Measurements from ENCODE around the gene KCNJ6. TPM values are rescaled to one million over a fixed set of nuclear protein-coding genes. Genes with fewer than 3 reads are reported as not detected.

The KCNJ6 gene
- total and polyA plus RNA-seq, 9 of the 15 experiments (the other 6 are each of a cell fraction or from before 2014, with no cell fraction given), result 0.06 to 0.21 (median 0.13) TPM; not detected in 1

- intact Hi-C loops (cut with micrococcal nuclease), result loop anchor here (5.0 kb wide), 3 partner anchors 53 to 118 kb away; no protein-coding TSS in a partner anchor
- Histone ChIP-seq H3K36me3 (ENCODE audit: control insufficient read depth, insufficient read depth, low read length) (no peaks in the 10 kb centered on the region), H3K4me3 (no peak overlapping the region), H3K4me2 (ENCODE audit: insufficient read depth, low read length) (no peak overlapping the region), H3K9ac (ENCODE audit: insufficient read depth in 1 of 2, low read depth in 2 of 2, low read length in 2 of 2) (no peak overlapping the region), H3K27ac (ENCODE audit: extremely low read depth, low read depth, low read length) (no peak overlapping the region), H3K9me3 (replicated peaks; ENCODE audit: control insufficient read depth, insufficient read depth, low read depth, low read length) (0 out of 2 replicates have a peak, but pooled peaks cover 5% of the 10 kb centered on the region), H3K9me1 (ENCODE audit: control insufficient read depth, insufficient read depth, low read length) (no peaks in the 10 kb centered on the region), H3K27me3 (ENCODE audit: control insufficient read depth in 2 of 2, insufficient read depth in 2 of 2, low read length in 2 of 2) (peaks cover 0 to 6% of the 10 kb centered on the region in 2 experiments; a peak in 1 of 5 replicates), H2AFZ (ENCODE audit: low read depth, low read length) (no peak overlapping the region), H4K20me1 (replicated peaks; ENCODE audit: control insufficient read depth, insufficient read depth, low read length) (no peaks in the 10 kb centered on the region), H3K4me1 (replicated peaks in 1 of 2; ENCODE audit: control insufficient read depth in 2 of 2, insufficient read depth in 2 of 2, low read length in 2 of 2) (peaks cover 0 to 2% of the 10 kb centered on the region in 2 experiments; a peak in 2 of 5 replicates), H3K79me2 (ENCODE audit: control insufficient read depth, insufficient read depth, low read length) (no peaks in the 10 kb centered on the region)
- ChIA-PET CTCF (ENCODE audit: low intra/inter-chr PET ratio) (interaction anchor here (0.7 kb wide), 1 partner anchor 17 kb away, joined by 3 read pairs; no protein-coding TSS in a partner anchor), POLR2A (interaction anchor here (0.6 to 1.1 kb wide), 3 partner anchors 9 to 17 kb away, joined by 3 to 4 read pairs (median 3); no protein-coding TSS in a partner anchor)
- TF ChIP-seq ZNF133 (CRISPR knock-in tag; IDR thresholded peaks at IDR 0.05) (no peak), ARID2 (IDR thresholded peaks at IDR 0.05) (no peak), NKRF (IDR thresholded peaks at IDR 0.05; ENCODE audit: borderline replicate concordance) (no peak), KLF13 (tag; IDR thresholded peaks at IDR 0.05; ENCODE audit: borderline replicate concordance, low read depth) (no peak), ESRRB (CRISPR knock-in tag; IDR thresholded peaks at IDR 0.05; ENCODE audit: borderline replicate concordance) (no peak), E2F6 (IDR thresholded peaks at IDR 0.05; ENCODE audit: borderline replicate concordance in 1 of 2, extremely low read depth in 1 of 2, insufficient read depth in 1 of 2, insufficient read length in 1 of 2, low read depth in 1 of 2, low read length in 1 of 2, poor library complexity in 1 of 2, severe bottlenecking in 1 of 2) (no peak), ZNF583 (CRISPR knock-in tag; IDR thresholded peaks at IDR 0.05) (no peak), ZNF263 (CRISPR knock-in tag; IDR thresholded peaks at IDR 0.05; ENCODE audit: borderline replicate concordance) (no peak), TAF15 (IDR thresholded peaks at IDR 0.05; ENCODE audit: low read depth, low read length) (no peak), CC2D1A (IDR thresholded peaks at IDR 0.05) (no peak), ZBTB9 (CRISPR knock-in tag; IDR thresholded peaks at IDR 0.05) (no peak), MTA2 (IDR thresholded peaks at IDR 0.05; ENCODE audit: low read depth) (no peak), MCM3 (IDR thresholded peaks at IDR 0.05) (no peak), ZNF280B (CRISPR knock-in tag; IDR thresholded peaks at IDR 0.05) (no peak), SMAD4 (CRISPR knock-in tag; conservative IDR thresholded peaks at IDR 0.05) (no peak)
- WGBS (ENCODE audit: insufficient coverage, low coverage, missing lambda C conversion rate), result 6% methylated on average over 3 of the region's 3 CpGs
- no peak for DNase-seq (ENCODE audit: extremely low read depth in 1 of 4, low spot score in 3 of 4)
- no TSS peak for BruUV-seq (replicated peaks)
- no peak for ATAC-seq
- FAIRE-seq, result no peak
- in situ Hi-C loops (cut with MboI), result no loop called here
These were observed 335.6 kb downstream of the KCNJ6 start for GRCh38 chr21:37580666-37581065.

All from K562 (cell line).